ELR (cell line): ENCODE measurements around the gene ATP6V0E2.

Experiments
- DNase-seq: peaks from one replicate; pipeline ENCODE4 v3.0.0-alpha.2; 2015; ENCODE audit warnings: low read depth

Gene ATP6V0E2

DNA sequence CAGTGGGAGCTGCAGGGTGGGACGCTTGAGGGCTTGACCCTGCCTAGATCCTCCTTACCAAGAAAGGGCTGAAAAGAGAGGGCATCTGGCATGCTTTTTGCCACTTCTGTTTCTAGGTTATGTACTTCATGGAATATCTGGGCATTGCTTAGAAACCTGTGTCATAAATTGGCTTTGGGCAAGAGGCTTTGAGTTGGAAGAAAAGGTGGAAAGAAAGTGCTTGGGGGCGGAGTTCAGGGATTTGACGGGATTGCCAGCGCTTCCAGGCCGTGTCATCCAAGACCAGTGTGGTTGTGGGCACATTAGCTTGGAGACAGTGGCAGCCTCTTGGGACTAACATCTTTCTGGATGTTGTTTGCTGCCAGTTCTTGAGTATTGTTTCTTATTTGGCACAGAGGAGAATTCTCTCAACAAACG lies 34.8 kb upstream of the ATP6V0E2 start:
- DNase-seq: peak; percentile 31

DNA sequence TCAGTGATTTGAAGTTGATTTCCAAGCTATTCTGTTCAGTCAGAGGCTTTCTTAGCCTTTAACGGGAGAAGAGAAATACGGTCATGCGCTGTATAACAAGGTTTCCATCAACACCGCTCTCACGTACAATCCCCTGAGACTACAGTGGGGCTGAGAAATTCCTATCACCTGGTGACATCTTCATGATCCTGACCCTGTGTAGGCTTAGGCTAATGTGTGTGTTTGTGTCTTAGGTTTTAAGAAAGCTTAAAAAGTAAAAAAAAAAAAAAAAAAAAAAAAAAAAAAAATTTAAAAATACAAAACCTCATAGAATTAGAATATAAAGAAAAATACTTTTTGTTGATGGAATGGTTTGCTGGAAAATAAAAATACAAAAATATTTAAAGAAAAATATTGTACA lies 33.8 kb upstream of the ATP6V0E2 start:
- DNase-seq: no peak

DNA sequence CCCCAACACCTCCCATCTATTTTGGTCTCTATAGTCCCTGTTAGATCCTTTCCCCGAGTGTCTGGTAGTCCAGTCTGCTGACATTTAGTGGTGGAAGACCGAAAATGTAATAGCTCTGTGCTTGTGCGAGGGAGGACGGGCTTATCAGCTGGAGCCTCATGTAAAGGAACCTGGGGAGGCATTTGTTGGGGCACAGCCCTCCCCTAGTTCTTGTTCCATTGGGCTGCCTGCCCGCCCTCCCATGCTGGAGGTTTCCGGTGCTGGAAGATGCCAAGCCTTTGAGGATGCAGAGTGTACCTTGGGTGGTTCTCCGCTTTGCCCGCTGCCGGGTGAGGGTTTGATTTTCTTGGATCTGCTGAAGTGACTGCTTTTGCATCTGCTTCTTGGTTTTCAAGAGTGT lies 30.2 kb upstream of the ATP6V0E2 start:
- DNase-seq: no peak

DNA sequence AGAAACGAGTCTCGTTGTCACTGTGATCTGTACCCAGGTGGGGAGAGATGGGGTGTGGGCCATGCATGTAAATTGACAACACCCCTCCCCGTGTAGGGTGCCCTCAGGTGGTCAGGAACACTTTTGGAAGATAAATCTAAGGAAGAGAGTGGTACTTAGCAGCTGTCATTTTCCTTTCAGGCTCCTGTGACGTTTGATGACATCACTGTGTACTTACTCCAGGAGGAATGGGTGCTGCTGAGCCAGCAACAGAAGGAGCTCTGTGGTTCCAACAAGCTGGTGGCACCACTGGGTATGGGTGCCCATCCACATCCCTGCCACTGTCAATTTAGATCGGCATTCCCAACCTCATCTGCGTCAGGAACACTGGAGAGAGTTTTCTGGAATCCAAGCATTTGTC lies 29.3 kb upstream of the ATP6V0E2 start:
- no peak for DNase-seq

DNA sequence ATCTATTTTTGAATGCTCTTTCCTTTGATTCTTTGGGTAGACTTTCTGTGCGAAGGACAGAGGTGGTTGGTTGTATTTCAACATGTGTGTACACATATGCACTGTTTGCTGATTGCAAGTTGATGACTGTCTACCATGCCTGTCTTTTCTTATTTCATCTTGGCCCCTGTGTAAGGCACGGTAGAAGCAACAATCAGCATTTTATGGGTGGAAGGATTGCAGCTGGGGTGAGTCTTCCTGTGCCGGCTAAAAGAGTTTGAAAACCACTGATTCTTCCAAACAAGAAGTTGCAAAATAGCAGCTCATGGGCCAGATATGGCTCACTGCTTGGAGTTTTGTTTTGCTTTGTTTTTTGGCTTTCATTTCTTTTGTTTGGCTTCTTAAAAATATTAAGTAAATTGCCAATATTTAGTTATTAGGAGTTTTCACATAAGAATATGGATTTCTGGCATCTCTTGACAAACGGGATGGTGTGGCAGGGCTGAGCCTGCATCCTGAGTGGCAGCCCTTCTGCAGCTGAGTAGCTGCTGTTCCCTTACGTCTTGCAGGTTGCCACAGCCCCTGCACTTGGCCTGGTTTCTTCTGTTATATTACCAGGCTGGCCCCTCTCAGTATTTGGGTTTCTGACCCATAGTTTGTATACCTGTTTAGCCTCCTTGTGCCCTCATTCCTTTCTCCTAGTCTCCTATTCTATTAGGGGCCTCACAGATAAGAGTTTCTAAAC lies 28.4 kb upstream of the ATP6V0E2 start:
- no peak for DNase-seq

DNA sequence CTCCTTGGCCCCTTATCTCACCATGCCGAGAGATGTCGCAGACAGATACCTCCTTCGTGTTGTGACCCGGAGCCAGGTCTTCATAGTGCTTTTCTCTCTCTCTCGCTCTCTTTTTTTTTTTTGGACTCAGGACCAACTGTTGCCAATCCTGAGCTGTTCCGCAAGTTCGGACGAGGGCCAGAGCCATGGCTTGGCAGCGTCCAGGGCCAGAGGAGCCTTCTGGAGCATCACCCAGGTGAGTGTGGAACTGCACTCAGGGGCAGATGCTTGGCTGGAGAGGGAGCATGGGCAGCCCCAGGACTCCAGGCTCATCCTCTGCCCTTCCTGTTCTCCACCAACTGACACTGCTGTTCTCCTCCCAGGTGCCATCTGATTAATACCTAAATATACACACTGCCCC lies 27.7 kb upstream of the ATP6V0E2 start:
- no peak for DNase-seq

DNA sequence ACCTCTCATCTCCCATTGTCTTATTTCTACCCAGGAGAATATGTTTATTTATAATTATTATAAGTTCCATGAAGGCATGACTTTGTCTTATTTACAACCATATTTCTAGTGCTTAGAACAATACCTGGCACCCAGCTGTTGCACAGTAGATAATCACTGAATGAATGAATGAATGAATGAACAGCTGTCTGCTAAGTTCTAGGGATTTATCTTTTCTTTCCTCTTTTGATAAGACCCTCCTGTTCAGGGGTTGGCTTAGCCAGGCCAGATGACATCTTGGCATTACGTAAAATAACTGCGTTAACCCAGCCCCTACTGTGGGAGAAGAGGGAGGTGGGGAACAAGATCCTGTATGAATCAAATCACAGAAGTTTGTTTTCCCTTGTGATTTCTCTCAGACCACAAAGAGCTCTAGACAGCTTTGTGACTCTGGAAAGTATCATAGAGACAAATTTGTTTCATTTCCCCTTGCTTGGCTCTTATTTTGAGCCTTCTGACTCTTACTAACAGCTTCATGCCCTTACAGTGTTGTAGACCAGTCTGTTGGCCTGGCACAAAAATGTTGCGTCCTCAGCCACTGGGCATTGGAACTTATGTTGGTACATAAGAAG lies 27.2 kb upstream of the ATP6V0E2 start:
- DNase-seq: no peak

DNA sequence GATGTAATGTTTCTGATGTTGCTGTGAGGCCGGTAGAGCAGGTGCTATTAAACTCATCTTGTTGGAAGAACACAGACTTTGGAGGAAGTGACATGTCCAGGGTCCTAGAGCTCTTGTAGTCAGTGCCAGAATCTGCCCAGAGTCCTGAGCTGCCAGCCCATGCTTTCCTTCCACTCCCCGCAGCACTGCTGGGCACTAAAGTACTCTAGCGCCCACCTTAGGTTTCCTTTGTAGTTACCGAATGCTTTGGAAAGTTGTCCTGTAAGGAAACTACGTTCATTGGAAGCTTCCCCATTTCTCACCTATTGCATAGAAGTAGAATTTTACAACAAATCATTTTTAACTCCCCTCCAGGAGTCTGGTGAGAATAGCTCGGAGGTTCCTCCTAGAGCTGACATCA lies 24.6 kb upstream of the ATP6V0E2 start:
- DNase-seq: no peak

DNA sequence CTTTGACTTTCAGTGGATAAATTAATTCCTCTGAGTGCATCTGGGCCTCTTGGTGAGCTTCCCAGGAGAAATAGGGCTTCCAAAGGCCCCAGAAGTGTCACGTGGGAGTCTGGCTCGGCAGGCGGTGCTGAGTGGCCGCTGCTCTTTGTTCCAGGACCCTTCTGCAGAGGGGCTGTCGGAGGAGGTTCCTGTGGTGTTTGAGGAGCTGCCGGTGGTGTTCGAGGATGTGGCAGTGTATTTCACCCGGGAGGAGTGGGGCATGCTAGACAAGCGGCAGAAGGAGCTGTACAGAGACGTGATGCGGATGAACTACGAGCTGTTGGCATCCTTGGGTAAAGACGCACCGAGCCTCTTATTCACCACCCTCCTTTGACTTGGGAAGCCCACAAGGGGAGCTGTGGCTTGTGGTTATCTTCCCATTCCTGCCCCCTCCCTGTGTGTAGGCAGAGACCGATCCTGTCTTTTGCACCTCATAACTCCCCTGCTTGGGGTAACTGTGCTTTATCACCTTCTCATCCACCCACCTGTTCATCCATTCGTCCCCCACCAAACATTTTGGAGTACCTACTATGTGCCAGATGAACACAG lies 23.7 kb upstream of the ATP6V0E2 start:
- no peak for DNase-seq

DNA sequence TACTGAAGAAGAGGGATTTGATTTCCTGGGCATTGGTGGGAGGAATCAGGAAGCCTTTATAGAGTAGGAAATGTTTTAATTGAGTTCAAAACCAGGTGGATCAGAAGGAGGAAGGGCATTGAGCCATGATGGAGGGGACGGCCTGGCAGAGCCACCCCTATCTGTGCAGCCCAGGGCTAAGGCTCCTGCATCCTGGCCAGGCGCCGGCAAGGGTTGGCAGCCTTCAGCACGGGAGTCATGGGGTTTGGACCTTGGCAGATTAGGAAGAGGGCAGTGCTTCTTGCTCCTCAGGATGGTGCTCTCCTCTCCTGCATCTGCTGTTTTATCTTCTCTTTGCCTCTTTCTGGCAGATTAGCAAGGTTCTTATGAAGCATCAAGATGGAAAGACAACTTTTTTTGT lies 23.1 kb upstream of the ATP6V0E2 start:
- no peak for DNase-seq

DNA sequence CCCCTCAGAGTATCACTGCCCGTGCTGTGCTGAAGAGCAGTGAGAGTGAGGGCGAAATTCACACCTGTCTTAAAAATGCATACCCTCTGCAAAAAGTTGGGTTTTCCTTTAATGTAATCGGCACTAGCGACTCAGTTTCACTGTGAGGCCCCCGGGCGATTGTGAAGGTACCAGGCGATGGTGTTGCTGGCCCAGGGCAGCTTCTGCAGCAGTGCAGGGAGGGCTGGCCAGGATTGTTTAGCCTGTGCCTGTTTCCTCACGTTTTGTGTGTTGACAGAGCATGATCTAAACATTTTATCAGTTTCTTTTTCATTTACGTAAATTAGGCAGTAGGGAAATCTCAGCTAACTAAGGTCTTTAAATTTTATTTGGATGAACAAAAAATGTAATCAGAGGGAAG lies 22.3 kb upstream of the ATP6V0E2 start:
- no peak for DNase-seq

DNA sequence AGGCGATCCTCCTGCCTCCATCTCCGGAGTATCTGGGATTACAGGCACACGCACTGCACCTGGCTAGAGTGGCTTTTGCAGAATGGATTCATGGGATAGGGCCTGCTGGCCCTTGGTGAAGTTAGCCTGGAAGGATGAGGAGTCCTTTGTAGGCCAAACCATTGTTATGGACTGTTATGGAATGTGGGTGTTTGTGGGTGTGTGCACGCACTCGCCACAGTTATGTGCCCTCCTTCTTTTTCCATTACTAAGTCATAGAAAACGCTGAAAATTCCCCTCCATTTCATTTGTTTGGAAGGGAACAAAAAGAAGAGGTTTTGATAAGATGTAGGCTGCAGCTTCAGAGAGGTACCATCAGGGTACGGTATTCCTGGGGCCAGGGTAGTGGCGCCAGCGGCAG lies 20.6 kb upstream of the ATP6V0E2 start:
- no peak for DNase-seq

DNA sequence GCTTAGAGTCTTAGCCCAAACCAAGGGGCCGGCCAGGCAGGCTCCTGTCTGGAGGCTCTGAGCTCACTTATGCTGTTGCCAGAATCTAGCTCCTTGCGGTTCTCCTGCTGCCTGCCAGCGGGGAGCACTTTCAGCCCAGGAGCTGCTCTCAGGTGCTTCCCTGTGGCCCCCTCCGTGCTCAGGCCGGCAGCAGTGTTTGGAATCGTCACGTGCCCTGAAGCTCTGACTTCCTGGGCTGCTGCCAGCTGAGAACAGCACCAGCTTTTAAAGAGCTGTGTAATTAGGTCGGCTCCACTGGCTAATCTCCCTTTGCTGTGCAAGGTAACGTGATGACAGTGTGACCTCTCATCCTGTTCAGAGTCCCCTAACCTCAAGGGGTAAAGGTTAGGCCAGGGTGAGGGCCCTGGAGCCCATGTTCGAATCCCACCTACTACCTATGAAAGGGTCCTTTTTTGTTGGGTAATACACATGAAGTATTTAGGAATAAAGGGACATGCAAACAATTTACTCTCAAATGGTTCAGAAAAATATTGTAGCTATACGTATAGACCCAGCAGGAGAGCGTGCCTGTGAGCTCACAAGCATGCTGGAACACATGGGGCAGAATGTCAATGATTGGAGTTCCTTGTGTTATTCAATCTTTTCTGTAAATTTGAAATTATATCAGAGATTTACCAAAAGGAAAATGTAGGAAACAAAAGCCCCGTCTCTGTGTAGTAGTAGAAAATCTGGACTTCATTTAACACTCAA lies 19.0 kb upstream of the ATP6V0E2 start:
- DNase-seq: peak; percentile 52

DNA sequence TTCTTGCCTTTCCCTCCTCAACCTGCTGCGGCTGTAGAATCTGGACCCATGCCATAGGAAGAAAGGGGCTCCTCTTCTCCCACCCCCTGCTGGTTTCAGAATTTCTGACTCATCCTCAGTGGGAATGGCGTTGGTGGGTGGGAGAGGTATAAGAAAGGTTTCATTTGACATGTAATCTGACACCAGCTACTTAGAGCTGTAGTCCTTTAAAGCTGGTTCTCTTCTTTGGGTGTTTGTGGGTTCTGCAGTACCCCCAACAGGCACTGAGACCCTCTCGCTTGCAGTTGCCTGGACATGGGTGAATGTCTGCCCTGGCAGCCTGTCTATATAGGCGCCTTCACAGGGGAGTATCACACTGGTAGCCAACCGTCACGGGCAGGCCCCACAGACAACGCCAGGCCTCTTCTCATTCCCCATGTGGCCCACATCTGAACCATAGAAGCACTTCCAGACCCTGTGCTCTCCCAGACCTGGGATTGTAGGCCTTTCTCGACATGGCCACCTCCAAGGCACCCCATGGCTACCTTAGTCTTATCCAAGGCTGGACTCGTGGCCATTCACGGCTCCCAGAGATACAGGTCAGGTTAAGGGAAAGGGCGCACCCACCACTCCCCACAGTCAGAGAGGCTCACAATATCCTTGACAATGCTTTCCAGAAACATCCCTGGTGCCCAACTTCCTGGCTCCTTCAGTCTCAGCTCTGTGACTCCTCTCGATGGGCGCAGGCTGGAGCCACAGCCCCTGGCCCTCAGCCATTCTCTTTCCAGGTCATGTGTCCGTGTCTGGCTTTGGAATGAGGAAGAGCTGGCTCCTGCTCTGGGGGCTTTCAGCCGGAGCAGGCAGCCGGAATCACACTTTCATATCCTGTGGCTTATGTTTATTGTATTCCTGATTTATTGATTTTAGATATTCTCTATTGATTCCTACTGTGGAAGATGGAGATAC lies 18.1 kb upstream of the ATP6V0E2 start:
- peak; percentile 74 for DNase-seq

DNA sequence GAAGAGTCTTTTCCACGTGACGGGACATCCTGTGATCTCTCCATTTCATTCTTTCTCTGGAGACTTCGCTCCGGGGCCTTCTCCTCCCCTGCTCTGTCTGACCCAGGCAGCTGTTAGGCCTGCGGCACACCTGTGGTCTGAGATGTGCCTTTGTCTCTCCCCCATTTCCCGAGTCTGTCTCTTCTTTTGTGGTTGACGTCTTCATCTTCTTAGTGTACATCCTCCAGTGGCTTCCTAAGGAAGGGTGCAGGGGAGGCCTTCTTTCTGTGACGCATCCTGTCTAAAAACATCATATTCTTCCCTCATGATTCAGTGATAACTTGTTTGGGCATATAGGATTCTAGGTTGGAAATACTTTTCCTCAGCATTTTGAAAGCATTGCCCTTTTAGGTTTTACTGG lies 17.2 kb upstream of the ATP6V0E2 start:
- no peak for DNase-seq

DNA sequence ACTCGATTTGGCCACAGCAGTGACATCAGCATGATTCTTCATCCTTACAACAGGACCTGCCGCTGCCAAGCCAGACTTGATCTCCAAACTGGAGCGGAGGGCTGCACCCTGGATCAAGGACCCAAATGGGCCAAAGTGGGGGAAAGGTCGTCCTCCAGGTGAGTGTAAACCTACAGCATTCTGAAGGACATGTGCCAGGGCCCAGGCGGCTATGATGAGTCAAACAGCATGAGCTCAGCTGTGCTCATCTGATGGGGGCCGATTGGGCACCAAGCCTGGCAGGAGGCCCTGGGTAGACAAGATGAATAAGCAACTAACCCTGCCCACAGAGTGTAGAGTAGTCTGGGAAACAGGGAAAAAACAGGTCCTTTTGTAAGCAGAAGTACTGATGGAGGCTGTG lies 14.4 kb upstream of the ATP6V0E2 start:
- DNase-seq: no peak

DNA sequence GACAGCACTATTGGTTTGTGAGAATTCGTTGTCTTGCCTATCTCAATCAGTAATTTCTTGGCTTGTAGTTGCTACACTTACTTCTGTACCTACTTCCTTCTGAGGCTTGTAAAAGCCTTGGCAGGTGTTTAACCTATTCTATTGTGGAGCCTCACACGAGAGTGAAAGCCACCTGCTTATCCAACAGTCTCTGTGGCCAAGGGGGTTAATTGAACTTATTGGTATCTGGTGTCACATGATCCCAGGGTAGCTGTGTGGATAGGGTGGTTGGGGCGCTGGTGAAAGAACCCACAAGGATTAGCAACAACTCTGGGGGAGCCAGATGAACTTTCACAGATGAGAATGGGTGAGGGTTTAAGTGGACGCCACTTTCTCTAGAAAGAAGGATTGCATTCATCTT lies 13.9 kb upstream of the ATP6V0E2 start:
- DNase-seq: no peak

DNA sequence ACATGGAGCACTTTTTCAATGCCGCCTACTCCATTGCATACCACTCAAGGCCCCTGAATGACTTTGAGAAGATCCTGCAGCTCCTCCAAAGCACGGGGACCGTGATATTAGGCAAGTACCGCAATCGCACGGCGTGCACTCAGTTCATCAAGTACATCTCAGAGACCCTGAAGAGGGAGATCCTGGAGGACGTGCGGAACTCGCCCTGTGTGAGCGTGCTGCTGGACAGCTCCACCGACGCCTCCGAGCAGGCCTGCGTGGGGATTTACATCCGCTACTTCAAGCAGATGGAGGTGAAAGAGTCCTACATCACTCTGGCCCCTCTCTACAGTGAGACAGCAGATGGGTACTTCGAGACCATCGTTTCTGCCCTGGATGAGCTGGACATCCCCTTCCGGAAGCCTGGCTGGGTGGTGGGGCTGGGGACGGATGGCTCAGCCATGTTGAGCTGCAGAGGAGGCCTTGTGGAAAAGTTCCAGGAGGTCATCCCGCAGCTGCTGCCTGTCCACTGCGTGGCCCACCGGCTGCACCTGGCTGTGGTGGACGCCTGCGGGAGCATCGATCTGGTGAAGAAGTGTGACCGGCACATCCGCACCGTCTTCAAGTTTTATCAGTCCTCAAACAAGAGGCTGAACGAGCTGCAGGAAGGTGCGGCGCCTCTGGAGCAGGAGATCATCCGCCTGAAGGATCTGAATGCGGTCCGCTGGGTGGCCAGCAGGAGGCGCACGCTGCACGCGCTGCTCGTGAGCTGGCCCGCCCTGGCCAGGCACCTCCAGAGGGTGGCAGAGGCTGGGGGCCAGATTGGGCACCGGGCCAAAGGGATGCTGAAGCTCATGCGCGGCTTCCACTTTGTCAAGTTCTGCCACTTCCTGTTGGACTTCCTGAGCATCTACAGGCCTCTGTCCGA lies 12.7 kb upstream of the ATP6V0E2 start:
- no peak for DNase-seq

DNA sequence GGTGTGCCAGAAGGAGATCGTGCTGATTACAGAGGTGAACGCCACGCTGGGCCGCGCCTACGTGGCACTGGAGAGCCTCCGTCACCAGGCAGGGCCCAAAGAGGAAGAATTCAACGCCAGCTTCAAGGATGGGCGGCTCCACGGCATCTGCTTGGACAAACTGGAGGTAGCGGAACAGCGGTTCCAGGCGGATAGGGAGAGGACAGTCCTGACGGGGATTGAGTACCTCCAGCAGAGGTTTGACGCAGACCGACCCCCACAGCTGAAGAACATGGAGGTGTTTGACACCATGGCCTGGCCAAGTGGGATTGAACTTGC lies 12.1 kb upstream of the ATP6V0E2 start:
- DNase-seq: no peak

DNA sequence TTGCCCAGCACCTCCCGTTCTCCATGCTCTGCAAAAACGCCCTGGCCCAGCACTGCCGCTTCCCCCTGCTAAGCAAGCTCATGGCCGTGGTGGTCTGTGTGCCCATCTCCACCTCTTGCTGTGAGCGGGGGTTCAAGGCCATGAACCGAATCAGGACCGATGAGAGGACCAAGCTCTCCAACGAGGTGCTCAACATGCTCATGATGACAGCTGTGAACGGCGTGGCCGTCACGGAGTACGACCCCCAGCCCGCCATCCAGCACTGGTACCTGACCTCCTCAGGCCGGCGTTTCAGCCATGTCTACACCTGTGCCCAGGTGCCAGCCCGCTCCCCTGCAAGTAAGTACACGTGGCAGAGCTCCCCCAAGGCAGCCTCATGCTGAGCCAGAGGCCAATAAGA lies 11.6 kb upstream of the ATP6V0E2 start:
- DNase-seq: no peak

DNA sequence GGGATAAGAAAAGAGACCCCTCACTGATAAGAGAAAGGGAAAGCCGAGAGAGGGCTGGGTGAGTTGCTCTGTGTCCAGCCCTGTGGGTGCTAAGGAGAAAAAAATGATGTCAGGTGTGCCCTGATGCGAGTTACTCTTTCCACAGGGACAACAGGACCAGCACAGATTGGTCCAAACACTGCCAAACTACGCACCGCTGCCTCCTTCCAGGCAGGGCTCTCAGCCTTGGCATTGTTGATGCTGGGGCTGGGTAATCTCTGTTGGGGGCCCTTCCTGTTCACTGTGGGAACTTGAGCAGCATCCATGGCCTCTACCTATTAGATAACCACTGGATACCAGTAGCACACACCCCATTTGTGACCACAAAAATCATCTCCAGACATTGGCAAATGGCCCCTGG lies 10.3 kb upstream of the ATP6V0E2 start:
- no peak for DNase-seq
